GM21515 (cell line): ENCODE data around the gene USP17L10.
"Not testable (repeated sequence)": the region's sequence is repeated elsewhere in the genome, so short reads cannot be mapped to it uniquely, and the experiment has no call there.

Experiments used
- ATAC-seq: cut with Tn5 transposase; IDR thresholded peaks from one replicate; pipeline ENCODE4 v1.9.1; 2021; ENCODE audit not compliant: unreplicated experiment

Gene USP17L10, protein sequence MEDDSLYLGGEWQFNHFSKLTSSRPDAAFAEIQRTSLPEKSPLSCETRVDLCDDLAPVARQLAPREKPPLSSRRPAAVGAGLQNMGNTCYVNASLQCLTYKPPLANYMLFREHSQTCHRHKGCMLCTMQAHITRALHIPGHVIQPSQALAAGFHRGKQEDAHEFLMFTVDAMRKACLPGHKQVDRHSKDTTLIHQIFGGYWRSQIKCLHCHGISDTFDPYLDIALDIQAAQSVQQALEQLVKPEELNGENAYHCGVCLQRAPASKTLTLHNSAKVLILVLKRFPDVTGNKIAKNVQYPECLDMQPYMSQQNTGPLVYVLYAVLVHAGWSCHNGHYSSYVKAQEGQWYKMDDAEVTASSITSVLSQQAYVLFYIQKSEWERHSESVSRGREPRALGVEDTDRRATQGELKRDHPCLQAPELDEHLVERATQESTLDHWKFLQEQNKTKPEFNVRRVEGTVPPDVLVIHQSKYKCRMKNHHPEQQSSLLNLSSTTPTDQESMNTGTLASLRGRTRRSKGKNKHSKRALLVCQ

DNA sequence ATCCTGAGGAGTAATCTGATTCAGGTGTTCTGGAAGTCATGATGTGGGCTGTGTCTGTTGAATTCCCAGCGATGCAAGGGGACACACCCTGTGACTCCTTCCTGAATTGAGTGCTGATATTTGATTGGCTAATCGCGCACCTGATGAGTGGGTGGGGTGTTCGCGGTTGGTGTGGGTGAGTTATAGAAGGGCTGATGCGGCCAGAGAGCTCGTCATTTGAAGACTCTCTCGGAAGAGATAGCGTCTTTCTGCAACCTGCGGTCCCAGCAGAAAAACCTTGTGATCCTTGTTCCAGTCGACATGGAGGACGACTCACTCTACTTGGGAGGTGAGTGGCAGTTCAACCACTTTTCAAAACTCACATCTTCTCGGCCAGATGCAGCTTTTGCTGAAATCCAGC is at the start of gene USP17L10:
Gene USP17L10, plus strand, starts transcription at position 301 of the 400 bp plus-strand sequence. Its CDS starts 0 bp downstream, at position 301.
- ATAC-seq: not testable (repeated sequence)

DNA sequence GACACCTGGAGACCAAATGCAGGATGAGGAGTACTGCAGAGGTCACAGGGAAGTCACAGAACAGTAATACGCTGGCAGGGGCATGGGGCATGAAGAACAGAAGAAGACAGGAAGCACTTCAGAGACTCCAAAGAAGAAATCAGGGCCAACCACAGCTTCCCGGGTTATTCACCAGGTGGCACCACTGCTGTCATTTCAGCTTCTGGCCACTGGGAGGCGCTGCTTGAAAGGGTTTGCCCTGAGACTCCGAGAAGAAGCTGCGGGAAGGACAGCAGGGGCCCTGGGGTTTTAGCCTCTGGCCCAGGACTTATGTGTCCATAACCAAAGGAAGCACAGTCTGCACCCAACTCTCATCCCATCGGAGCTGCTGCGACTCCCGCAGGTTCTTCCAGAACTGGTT is 44.5 kb upstream of the USP17L10 start:
- not testable (repeated sequence) for ATAC-seq

DNA sequence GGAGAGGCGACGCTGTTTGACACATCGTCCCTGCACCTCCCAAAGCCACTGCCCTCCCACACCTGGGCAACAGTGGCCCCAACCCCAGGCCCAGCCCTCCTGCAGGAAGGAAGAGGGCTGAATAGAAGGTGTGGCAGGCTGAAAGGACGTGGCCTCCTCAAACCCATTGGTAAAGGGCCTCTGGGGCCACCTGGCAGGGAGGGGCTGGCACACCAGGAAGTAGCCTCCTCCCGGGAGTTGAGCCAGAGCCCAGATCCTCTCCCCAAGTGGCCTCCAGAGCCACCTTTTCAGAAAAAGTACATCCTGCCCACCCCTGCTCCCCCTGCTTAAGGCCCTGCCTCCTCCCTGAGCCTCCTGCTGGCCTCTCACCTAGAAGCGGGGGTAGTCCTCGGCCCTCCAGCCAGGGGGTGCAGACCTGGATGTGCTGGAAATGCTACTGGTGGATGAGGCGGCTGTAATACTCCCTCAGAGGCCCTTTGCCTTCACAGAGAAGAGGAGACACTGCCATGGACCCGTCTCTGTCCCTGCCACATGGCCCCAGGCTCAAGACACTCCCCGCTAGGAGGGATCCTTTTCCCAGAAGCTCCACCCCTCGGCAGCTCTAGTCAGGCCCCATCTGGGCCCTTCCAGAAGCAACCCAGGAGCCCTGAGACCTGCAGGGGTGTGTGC is 40.5 kb upstream of the USP17L10 start, which contains the start of gene FAM90A26:
Gene FAM90A26, plus strand, starts transcription at position 619 of the 669 bp plus-strand sequence. CDS start 2,764 bp downstream, outside the sequence.
- not testable (repeated sequence) for ATAC-seq

DNA sequence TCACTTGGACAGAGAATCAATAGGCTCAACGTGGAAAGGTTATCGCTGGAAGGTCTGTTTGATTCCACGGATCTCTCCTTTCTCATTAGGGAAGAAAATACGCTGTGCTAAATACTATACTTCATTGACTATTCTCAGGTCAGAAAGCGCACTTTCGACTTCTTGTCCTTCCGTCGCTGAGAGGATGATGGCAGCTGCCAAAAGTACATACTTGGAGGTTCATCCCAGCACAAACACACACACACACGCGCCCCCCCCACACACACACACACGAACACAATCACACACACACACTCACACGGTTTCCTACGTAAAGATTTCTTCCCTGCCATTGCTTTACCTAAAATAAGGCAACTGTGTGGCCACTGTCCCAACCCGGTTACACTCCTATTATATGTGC is 4.2 kb downstream of the USP17L10 start:
- not testable (repeated sequence) for ATAC-seq

DNA sequence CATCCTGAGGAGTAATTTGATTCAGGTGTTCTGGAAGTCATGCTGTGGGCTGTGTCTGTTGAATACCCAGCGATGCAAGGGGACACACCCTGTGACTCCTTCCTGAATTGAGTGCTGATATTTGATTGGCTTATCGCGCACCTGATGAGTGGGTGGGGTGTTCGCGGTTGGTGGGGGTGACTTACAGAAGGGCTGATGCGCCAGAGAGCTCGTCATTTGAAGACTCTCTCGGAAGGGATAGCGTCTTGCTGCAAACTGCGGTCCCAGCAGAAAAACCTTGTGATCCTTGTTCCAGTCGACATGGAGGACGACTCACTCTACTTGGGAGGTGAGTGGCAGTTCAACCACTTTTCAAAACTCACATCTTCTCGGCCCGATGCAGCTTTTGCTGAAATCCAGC is 4.6 kb downstream of the USP17L10 start, which contains the start of gene USP17L11:
Gene USP17L11, plus strand, starts transcription at position 301 of the 400 bp plus-strand sequence. Its CDS starts 0 bp downstream, at position 301.
- ATAC-seq: not testable (repeated sequence)

DNA sequence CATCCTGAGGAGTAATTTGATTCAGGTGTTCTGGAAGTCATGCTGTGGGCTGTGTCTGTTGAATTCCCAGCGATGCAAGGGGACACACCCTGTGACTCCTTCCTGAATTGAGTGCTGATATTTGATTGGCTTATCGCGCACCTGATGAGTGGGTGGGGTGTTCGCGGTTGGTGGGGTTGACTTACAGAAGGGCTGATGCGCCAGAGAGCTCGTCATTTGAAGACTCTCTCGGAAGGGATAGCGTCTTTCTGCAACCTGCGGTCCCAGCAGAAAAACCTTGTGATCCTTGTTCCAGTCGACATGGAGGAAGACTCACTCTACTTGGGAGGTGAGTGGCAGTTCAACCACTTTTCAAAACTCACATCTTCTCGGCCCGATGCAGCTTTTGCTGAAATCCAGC is 9.4 kb downstream of the USP17L10 start, which contains the start of gene USP17L12:
Gene USP17L12, plus strand, starts transcription at position 301 of the 400 bp plus-strand sequence. Its CDS starts 0 bp downstream, at position 301.
- not testable (repeated sequence) for ATAC-seq

DNA sequence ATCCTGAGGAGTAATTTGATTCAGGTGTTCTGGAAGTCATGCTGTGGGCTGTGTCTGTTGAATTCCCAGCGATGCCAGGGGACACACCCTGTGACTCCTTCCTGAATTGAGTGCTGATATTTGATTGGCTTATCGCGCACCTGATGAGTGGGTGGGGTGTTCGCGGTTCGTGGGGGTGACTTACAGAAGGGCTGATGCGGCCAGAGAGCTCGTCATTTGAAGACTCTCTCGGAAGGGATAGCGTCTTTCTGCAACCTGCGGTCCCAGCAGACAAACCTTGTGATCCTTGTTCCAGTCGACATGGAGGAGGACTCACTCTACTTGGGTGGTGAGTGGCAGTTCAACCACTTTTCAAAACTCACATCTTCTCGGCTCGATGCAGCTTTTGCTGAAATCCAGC is 14.1 kb downstream of the USP17L10 start, which contains the start of gene USP17L13:
Gene USP17L13, plus strand, starts transcription at position 301 of the 400 bp plus-strand sequence. Its CDS starts 0 bp downstream, at position 301.
- not testable (repeated sequence) for ATAC-seq

DNA sequence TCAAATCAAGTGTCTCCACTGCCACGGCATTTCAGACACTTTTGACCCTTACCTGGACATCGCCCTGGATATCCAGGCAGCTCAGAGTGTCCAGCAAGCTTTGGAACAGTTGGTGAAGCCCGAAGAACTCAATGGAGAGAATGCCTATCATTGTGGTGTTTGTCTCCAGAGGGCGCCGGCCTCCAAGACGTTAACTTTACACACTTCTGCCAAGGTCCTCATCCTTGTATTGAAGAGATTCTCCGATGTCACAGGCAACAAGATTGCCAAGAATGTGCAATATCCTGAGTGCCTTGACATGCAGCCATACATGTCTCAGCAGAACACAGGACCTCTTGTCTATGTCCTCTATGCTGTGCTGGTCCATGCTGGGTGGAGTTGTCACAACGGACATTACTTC is 19.8 kb downstream of the USP17L10 start:
- not testable (repeated sequence) for ATAC-seq

DNA sequence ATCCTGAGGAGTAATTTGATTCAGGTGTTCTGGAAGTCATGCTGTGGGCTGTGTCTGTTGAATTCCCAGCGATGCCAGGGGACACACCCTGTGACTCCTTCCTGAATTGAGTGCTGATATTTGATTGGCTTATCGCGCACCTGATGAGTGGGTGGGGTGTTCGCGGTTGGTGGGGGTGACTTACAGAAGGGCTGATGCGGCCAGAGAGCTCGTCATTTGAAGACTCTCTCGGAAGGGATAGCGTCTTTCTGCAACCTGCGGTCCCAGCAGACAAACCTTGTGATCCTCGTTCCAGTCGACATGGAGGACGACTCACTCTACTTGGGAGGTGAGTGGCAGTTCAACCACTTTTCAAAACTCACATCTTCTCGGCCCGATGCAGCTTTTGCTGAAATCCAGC is 23.6 kb downstream of the USP17L10 start, which contains the start of gene USP17L15:
Gene USP17L15, plus strand, starts transcription at position 301 of the 400 bp plus-strand sequence. Its CDS starts 0 bp downstream, at position 301.
- ATAC-seq: not testable (repeated sequence)

DNA sequence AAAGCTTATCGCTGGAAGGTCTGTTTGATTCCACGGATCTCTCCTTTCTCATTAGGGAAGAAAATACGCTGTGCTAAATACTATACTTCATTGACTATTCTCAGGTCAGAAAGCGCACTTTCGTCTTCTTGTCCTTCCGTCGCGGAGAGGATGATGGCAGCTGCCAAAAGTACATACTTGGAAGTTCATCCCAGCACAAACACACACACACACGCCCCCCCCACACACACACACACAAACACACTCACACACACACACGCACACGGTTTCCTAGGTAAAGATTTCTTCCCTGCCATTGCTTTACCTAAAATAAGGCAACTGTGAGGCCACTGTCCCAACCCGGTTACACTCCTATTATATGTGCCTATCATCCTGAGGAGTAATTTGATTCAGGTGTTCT is 28.0 kb downstream of the USP17L10 start:
- not testable (repeated sequence) for ATAC-seq

DNA sequence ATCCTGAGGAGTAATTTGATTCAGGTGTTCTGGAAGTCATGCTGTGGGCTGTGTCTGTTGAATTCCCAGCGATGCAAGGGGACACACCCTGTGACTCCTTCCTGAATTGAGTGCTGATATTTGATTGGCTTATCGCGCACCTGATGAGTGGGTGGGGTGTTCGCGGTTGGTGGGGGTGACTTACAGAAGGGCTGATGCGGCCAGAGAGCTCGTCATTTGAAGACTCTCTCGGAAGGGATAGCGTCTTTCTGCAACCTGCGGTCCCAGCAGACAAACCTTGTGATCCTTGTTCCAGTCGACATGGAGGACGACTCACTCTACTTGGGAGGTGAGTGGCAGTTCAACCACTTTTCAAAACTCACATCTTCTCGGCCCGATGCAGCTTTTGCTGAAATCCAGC is 33.1 kb downstream of the USP17L10 start, which contains the start of gene USP17L17:
Gene USP17L17, plus strand, starts transcription at position 301 of the 400 bp plus-strand sequence. Its CDS starts 0 bp downstream, at position 301.
- ATAC-seq: not testable (repeated sequence)

DNA sequence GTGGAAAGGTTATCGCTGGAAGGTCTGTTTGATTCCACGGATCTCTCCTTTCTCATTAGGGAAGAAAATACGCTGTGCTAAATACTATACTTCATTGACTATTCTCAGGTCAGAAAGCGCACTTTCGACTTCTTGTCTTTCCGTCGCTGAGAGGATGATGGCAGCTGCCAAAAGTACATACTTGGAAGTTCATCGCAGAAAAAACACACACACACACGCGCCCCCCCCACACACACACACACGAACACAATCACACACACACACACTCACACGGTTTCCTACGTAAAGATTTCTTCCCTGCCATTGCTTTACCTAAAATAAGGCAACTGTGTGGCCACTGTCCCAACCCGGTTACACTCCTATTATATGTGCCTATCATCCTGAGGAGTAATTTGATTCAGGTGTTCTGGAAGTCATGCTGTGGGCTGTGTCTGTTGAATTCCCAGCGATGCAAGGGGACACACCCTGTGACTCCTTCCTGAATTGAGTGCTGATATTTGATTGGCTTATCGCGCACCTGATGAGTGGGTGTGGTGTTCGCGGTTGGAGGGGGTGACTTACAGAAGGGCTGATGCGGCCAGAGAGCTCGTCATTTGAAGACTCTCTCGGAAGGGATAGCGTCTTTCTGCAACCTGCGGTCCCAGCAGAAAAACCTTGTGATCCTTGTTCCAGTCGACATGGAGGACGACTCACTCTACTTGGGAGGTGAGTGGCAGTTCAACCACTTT is 37.7 kb downstream of the USP17L10 start, which contains the start of gene USP17L18:
Gene USP17L18, plus strand, starts transcription at position 678 of the 728 bp plus-strand sequence. Its CDS starts 0 bp downstream, at position 678.
- ATAC-seq: not testable (repeated sequence)

DNA sequence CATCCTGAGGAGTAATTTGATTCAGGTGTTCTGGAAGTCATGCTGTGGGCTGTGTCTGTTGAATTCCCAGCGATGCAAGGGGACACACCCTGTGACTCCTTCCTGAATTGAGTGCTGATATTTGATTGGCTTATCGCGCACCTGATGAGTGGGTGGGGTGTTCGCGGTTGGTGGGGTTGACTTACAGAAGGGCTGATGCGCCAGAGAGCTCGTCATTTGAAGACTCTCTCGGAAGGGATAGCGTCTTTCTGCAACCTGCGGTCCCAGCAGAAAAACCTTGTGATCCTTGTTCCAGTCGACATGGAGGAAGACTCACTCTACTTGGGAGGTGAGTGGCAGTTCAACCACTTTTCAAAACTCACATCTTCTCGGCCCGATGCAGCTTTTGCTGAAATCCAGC is 42.6 kb downstream of the USP17L10 start, which contains the start of gene USP17L19:
Gene USP17L19, plus strand, starts transcription at position 301 of the 400 bp plus-strand sequence. Its CDS starts 0 bp downstream, at position 301.
- not testable (repeated sequence) for ATAC-seq

DNA sequence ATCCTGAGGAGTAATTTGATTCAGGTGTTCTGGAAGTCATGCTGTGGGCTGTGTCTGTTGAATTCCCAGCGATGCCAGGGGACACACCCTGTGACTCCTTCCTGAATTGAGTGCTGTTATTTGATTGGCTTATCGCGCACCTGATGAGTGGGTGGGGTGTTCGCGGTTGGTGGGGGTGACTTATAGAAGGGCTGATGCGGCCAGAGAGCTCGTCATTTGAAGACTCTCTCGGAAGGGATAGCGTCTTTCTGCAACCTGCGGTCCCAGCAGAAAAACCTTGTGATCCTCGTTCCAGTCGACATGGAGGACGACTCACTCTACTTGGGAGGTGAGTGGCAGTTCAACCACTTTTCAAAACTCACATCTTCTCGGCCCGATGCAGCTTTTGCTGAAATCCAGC is 47.4 kb downstream of the USP17L10 start, which contains the start of gene USP17L20:
Gene USP17L20, plus strand, starts transcription at position 301 of the 400 bp plus-strand sequence. Its CDS starts 0 bp downstream, at position 301.
- ATAC-seq: not testable (repeated sequence)
